Duodenal mucosa (tissue), 2 donors: ENCODE data around the gene TSSK2.

Experiments used
- H3K27ac ChIP-seq: one replicate; pipeline ENCODE4 v1.7.0; 2013; ENCODE audit warnings: low read depth, low read length
- H3K27me3 ChIP-seq, 2 donors: one replicate each; pipeline ENCODE4 v1.7.0; 2013; ENCODE audit warnings: low read length in 2 of 2, control low read depth in 1 of 2; ENCODE audit not compliant: insufficient read depth in 2 of 2, control insufficient read depth in 1 of 2
- H3K36me3 ChIP-seq, 2 donors: one replicate each; pipeline ENCODE4 v1.7.0; 2013; ENCODE audit warnings: low read length in 2 of 2, control low read depth in 1 of 2; ENCODE audit not compliant: insufficient read depth in 2 of 2, control insufficient read depth in 1 of 2
- H3K4me1 ChIP-seq, 2 donors: one replicate each; pipeline ENCODE4 v1.7.0; 2013; ENCODE audit warnings: low read length in 2 of 2, control low read depth in 1 of 2; ENCODE audit not compliant: insufficient read depth in 2 of 2, control insufficient read depth in 1 of 2
- H3K4me3 ChIP-seq, 2 donors: one replicate each; pipeline ENCODE4 v1.7.0; 2013; ENCODE audit warnings: low read length in 2 of 2, low read depth in 1 of 2
- H3K9ac ChIP-seq, 2 donors: one replicate each; pipeline ENCODE4 v1.7.0; 2013; ENCODE audit warnings: low read length in 2 of 2, low read depth in 1 of 2
- H3K9me3 ChIP-seq, 2 donors: one replicate each; pipeline ENCODE4 v1.7.0; 2013; ENCODE audit warnings: low read length in 2 of 2, control low read depth in 1 of 2; ENCODE audit not compliant: control insufficient read depth in 1 of 2

Gene TSSK2

GRCh38 chr22:19090183-19090582, 40.9 kb upstream of the TSSK2 start:
- Histone ChIP-seq H3K27ac (no peak overlapping the region), H3K9ac (no peak overlapping the region), H3K9me3 (no peaks in the 10 kb centered on the region), H3K36me3 (peaks cover 9 to 21% of the 10 kb centered on the region in 2 donors), H3K27me3 (no peaks in the 10 kb centered on the region), H3K4me1 (peaks cover 0 to 15% of the 10 kb centered on the region in 2 donors), H3K4me3 (no peak overlapping the region)

- no peaks in the 10 kb centered on the region for H3K27me3 ChIP-seq
These were observed 40.5 kb upstream of the TSSK2 start for GRCh38 chr22:19090586-19091127.

GRCh38 chr22:19092725-19093124, 38.4 kb upstream of the TSSK2 start:
- no peak overlapping the region for H3K27ac ChIP-seq
- peaks cover 0 to 5% of the 10 kb centered on the region in 2 donors for H3K4me1 ChIP-seq
- no peaks in the 10 kb centered on the region for H3K9me3 ChIP-seq
- H3K27me3 ChIP-seq = no peaks in the 10 kb centered on the region
- peaks cover 3 to 17% of the 10 kb centered on the region in 2 donors for H3K36me3 ChIP-seq
- no peak overlapping the region for H3K9ac ChIP-seq
- H3K4me3 ChIP-seq = no peak overlapping the region

More at GRCh38 chr22:19090586-19091127, 40.5 kb upstream of the TSSK2 start:
- H3K9me3 ChIP-seq = no peaks in the 10 kb centered on the region
- H3K9ac ChIP-seq = no peak overlapping the region
- no peak overlapping the region for H3K4me3 ChIP-seq
- peaks cover 0 to 10% of the 10 kb centered on the region in 2 donors for H3K4me1 ChIP-seq
- no peak overlapping the region for H3K27ac ChIP-seq
- peaks cover 9 to 21% of the 10 kb centered on the region in 2 donors for H3K36me3 ChIP-seq

- Histone ChIP-seq H3K9ac (no peak overlapping the region), H3K27me3 (no peaks in the 10 kb centered on the region), H3K9me3 (no peaks in the 10 kb centered on the region), H3K4me3 (no peak overlapping the region), H3K36me3 (peaks cover 0 to 12% of the 10 kb centered on the region in 2 donors), H3K27ac (no peak overlapping the region), H3K4me1 (no peaks in the 10 kb centered on the region)
These were observed 36.6 kb upstream of the TSSK2 start for GRCh38 chr22:19094393-19094997.

DNA sequence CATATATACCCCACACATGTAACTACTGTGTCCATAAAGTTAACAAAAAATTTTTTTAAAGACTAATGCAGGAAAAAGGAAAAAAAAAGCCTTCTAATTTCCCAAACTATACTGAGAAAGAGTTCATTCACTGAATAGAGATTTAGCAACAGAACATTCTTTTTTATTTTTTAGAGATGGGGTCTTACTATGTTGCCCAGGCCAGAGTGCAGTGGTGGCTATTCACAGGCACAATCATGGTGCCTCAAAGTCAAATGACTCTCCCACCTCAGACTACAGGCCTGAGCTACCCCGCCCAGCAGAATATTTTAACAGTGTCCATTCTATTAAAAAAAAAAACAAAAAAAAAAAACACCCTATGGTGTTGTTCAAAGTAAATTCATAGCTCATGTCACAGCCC, 34.6 kb upstream of the TSSK2 start:
- Histone ChIP-seq H3K27me3 (no peaks in the 10 kb centered on the region), H3K9ac (no peak overlapping the region), H3K4me1 (no peaks in the 10 kb centered on the region), H3K9me3 (no peaks in the 10 kb centered on the region), H3K36me3 (peaks cover 0 to 11% of the 10 kb centered on the region in 2 donors), H3K4me3 (no peak overlapping the region), H3K27ac (no peak overlapping the region)

DNA sequence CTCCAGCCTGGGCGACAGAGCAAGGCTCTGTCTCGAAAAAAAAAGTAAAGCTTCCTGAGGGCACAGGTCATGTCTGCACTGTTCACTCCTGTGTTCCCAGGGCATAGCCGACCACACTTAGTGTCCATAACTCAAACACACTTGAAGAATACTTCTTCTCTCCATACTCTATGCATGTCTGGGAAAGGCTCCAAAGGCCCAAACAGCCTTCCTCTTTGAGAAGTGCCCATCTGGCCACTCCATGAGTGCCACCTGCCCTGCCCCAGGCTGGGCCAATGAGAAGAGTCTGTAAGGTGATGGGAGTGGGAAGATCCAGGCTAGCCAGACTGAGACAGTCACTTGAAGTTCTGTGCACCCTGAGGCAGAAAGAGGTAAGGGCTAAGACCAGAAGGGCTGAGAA, 33.6 kb upstream of the TSSK2 start:
- Histone ChIP-seq H3K4me3 (no peak overlapping the region), H3K36me3 (peaks cover 0 to 11% of the 10 kb centered on the region in 2 donors), H3K9ac (no peak overlapping the region), H3K27me3 (no peaks in the 10 kb centered on the region), H3K9me3 (no peaks in the 10 kb centered on the region), H3K4me1 (no peaks in the 10 kb centered on the region), H3K27ac (no peak overlapping the region)

- H3K4me3 ChIP-seq = no peak overlapping the region
- H3K27ac ChIP-seq = no peak overlapping the region
- H3K4me1 ChIP-seq = no peaks in the 10 kb centered on the region
- no peak overlapping the region for H3K9ac ChIP-seq
- H3K36me3 ChIP-seq = peaks cover 0 to 11% of the 10 kb centered on the region in 2 donors
- H3K9me3 ChIP-seq = no peaks in the 10 kb centered on the region
- H3K27me3 ChIP-seq = no peaks in the 10 kb centered on the region
These were observed 33.0 kb upstream of the TSSK2 start for GRCh38 chr22:19098157-19098556.

- H3K9ac ChIP-seq = no peak overlapping the region
- H3K9me3 ChIP-seq = no peaks in the 10 kb centered on the region
- H3K4me3 ChIP-seq = no peak overlapping the region
- peaks cover 5 to 6% of the 10 kb centered on the region in 2 donors for H3K4me1 ChIP-seq
- H3K36me3 ChIP-seq = peaks cover 0 to under 1% of the 10 kb centered on the region in 2 donors
- no peak overlapping the region for H3K27ac ChIP-seq
- H3K27me3 ChIP-seq = no peaks in the 10 kb centered on the region
These were observed 27.0 kb upstream of the TSSK2 start for GRCh38 chr22:19103880-19104821.

DNA sequence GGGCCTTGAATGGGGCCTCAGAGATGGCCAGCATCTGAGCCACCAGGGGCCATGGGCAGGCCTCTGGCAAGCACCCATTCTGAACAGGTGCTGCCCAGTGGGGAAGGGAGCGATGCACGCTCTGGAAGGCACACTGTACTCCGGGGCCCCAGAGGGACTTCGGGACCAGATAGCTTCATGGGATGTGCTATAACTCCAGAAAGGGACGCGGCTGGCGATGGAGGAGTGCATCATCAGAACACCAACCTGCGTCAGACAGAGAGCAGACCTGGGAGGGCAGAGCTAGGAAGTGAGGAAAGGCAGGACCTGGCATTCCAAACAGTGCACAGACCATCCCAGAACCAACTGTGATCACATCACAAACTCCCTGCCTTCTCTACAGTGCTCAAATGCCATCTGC, 25.7 kb upstream of the TSSK2 start:
- H3K27me3 ChIP-seq = no peaks in the 10 kb centered on the region
- H3K4me3 ChIP-seq = no peak overlapping the region
- no peaks in the 10 kb centered on the region for H3K9me3 ChIP-seq
- no peak overlapping the region for H3K27ac ChIP-seq
- H3K9ac ChIP-seq = no peak overlapping the region
- H3K36me3 ChIP-seq = no peaks in the 10 kb centered on the region
- H3K4me1 ChIP-seq = peaks cover 17 to 18% of the 10 kb centered on the region in 2 donors
